Hepatocyte (in vitro differentiated cells): ENCODE data around the gene TAF4. TPM values are rescaled to one million over a fixed set of nuclear protein-coding genes. Genes with fewer than 3 reads are reported as not detected.

ENCODE experiments used
- DNase-seq: peaks from one replicate; pipeline ENCODE4 v3.0.0-alpha.2; 2016; ENCODE audit warnings: low spot score
- H2AFZ ChIP-seq: fragments of 200-600 bp; sonication (generic); 2 replicates; pipeline ENCODE4 v1.6.0; 2016; ENCODE audit warnings: antibody characterized with exemption, mild to moderate bottlenecking
- H3K27ac ChIP-seq: fragments of 200-600 bp; sonication (generic); 2 replicates; pipeline ENCODE4 v1.5.1; 2016; ENCODE audit warnings: mild to moderate bottlenecking
- H3K27me3 ChIP-seq: fragments of 200-600 bp; sonication (generic); 2 replicates; pipeline ENCODE4 v1.6.1; 2016
- H3K36me3 ChIP-seq: fragments of 200-600 bp; sonication (generic); replicated peaks from 2 replicates; pipeline ENCODE4 v1.5.1; 2016; ENCODE audit warnings: low read depth; ENCODE audit not compliant: insufficient read depth
- H3K4me1 ChIP-seq: fragments of 200-600 bp; sonication (generic); 2 replicates; pipeline ENCODE4 v1.5.1; 2016; ENCODE audit warnings: mild to moderate bottlenecking, moderate library complexity; ENCODE audit not compliant: insufficient read depth
- H3K4me2 ChIP-seq: fragments of 200-600 bp; sonication (generic); 2 replicates; pipeline ENCODE4 v1.6.0; 2016
- H3K4me3 ChIP-seq: fragments of 200-600 bp; sonication (generic); 2 replicates; pipeline ENCODE4 v1.5.1; 2016; ENCODE audit warnings: mild to moderate bottlenecking
- H3K79me2 ChIP-seq: fragments of 200-600 bp; sonication (generic); 2 replicates; pipeline ENCODE4 v1.6.0; 2017; ENCODE audit warnings: mild to moderate bottlenecking
- H3K9me2 ChIP-seq: fragments of 200-600 bp; sonication (generic); replicated peaks from 2 replicates; pipeline ENCODE4 v1.6.0; 2017; ENCODE audit warnings: mild to moderate bottlenecking; ENCODE audit not compliant: insufficient read depth
- H3K9me3 ChIP-seq: fragments of 200-600 bp; sonication (generic); 2 replicates; pipeline ENCODE4 v1.5.1; 2016; ENCODE audit warnings: low read depth, mild to moderate bottlenecking
- H4K20me1 ChIP-seq: fragments of 200-600 bp; sonication (generic); 2 replicates; pipeline ENCODE4 v1.6.0; 2016; ENCODE audit warnings: mild to moderate bottlenecking; ENCODE audit not compliant: insufficient read depth, poor library complexity, severe bottlenecking
- EZH2 ChIP-seq: fragments of 200-600 bp; sonication (generic); IDR thresholded peaks from 2 replicates; pipeline ENCODE4 v1.6.1; 2016; ENCODE audit warnings: antibody characterized with exemption, mild to moderate bottlenecking, borderline replicate concordance
- EZH2phosphoT487 ChIP-seq: fragments of 200-600 bp; sonication (generic); IDR thresholded peaks from one replicate; pipeline ENCODE4 v1.6.1; 2018; ENCODE audit warnings: antibody characterized with exemption, mild to moderate bottlenecking, low read depth, moderate library complexity; ENCODE audit not compliant: unreplicated experiment, severe bottlenecking
- WGBS: methylation state at CpG from one replicate; pipeline ENCODE4 v1.1.6; 2016; ENCODE audit warnings: low lambda C conversion rate; ENCODE audit errors: missing lambda C conversion rate; 5-methylcytosine and 5-hydroxymethylcytosine counted together
- polyA plus RNA-seq: library from polyadenylated mRNA; unstranded; fragments of >200 nt; fragmentation: Nextera tagmentation; extraction: Ambion mirVana; gene quantifications from 2 replicates; pipeline ENCODE4 v1.2.1, GENCODE V29; 2016
- total RNA-seq: library from RNA; depleted of rRNA; stranded (reverse); fragments of >200 nt; gene quantifications from 2 replicates; pipeline ENCODE4 v1.2.3, GENCODE V29; 2014
- TF ChIP-seq, protein P1 (sequence below): fragments of 200-600 bp; sonication (generic); IDR thresholded peaks from 2 replicates; pipeline ENCODE4 v1.5.1; 2016; ENCODE audit warnings: antibody characterized with exemption, mild to moderate bottlenecking; ENCODE audit not compliant: poor library complexity

TAF4 gene
- total and polyA plus RNA-seq, 2 experiments from 2014 or later = 2.9 to 6.6 TPM

DNA sequence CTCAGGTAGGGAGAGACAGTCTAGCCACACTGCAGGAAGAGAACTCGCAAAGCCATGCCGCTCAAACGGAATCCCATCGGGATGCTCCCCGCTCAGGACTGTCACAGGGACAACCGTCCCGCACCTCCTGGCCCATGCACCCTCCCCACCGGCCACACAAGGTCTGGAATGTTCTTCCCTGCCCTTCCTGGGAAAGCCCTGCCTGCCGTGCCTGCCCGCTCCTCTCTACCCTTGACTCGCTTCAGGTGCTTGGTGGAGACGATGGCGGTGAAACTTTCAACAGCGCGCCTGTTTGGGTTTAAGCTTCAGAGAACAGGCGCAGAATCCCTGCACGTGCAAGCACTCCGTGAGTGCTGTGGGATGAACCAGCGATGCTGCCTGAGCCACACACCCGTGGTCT is 20.6 kb downstream of the TAF4 start:
- peaks cover 17% of the 10 kb centered on the region for H3K4me1 ChIP-seq
- H3K9me3 ChIP-seq = no peaks in the 10 kb centered on the region
- H3K27me3 ChIP-seq = no peaks in the 10 kb centered on the region
- H3K4me3 ChIP-seq = no peak overlapping the region
- H3K79me2 ChIP-seq = peaks cover 100% of the 10 kb centered on the region
- no peak overlapping the region for H2AFZ ChIP-seq
- no peak for DNase-seq
- TF ChIP-seq EZH2 (no peak), EZH2phosphoT487 (no peak)
- TF ChIP-seq, protein P1, sequence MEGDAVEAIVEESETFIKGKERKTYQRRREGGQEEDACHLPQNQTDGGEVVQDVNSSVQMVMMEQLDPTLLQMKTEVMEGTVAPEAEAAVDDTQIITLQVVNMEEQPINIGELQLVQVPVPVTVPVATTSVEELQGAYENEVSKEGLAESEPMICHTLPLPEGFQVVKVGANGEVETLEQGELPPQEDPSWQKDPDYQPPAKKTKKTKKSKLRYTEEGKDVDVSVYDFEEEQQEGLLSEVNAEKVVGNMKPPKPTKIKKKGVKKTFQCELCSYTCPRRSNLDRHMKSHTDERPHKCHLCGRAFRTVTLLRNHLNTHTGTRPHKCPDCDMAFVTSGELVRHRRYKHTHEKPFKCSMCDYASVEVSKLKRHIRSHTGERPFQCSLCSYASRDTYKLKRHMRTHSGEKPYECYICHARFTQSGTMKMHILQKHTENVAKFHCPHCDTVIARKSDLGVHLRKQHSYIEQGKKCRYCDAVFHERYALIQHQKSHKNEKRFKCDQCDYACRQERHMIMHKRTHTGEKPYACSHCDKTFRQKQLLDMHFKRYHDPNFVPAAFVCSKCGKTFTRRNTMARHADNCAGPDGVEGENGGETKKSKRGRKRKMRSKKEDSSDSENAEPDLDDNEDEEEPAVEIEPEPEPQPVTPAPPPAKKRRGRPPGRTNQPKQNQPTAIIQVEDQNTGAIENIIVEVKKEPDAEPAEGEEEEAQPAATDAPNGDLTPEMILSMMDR = no peak
- H3K4me2 ChIP-seq = no peak overlapping the region
- H3K9me2 ChIP-seq = no peaks in the 10 kb centered on the region
- WGBS = 96% methylated on average over 20 of the region's 20 CpGs
- peaks cover 87% of the 10 kb centered on the region for H4K20me1 ChIP-seq
- H3K27ac ChIP-seq = no peak overlapping the region
- no peaks in the 10 kb centered on the region for H3K36me3 ChIP-seq

GRCh38 chr20:62044631-62045030 is 21.1 kb downstream of the TAF4 start:
- H4K20me1 ChIP-seq = peaks cover 84% of the 10 kb centered on the region
- no peak overlapping the region for H3K4me3 ChIP-seq
- TF ChIP-seq, protein P1 = no peak
- TF ChIP-seq EZH2phosphoT487 = no peak
- TF ChIP-seq EZH2 = no peak
- H3K9me2 ChIP-seq = no peaks in the 10 kb centered on the region
- no peak overlapping the region for H2AFZ ChIP-seq
- H3K27me3 ChIP-seq = no peaks in the 10 kb centered on the region
- H3K4me2 ChIP-seq = no peak overlapping the region
- 65% methylated on average over 6 of the region's 6 CpGs for WGBS
- DNase-seq = no peak
- peaks cover 100% of the 10 kb centered on the region for H3K79me2 ChIP-seq
- no peaks in the 10 kb centered on the region for H3K36me3 ChIP-seq
- no peak overlapping the region for H3K27ac ChIP-seq
- no peaks in the 10 kb centered on the region for H3K9me3 ChIP-seq
- peaks cover 17% of the 10 kb centered on the region for H3K4me1 ChIP-seq

GRCh38 chr20:62043131-62043914 is 22.4 kb downstream of the TAF4 start:
- TF ChIP-seq EZH2phosphoT487 (no peak), EZH2 (no peak)
- TF ChIP-seq, protein P1 = no peak
- no peaks in the 10 kb centered on the region for H3K36me3 ChIP-seq
- peaks cover 100% of the 10 kb centered on the region for H3K79me2 ChIP-seq
- no peaks in the 10 kb centered on the region for H3K27me3 ChIP-seq
- H3K4me1 ChIP-seq = peaks cover 17% of the 10 kb centered on the region
- H2AFZ ChIP-seq = no peak overlapping the region
- 85% methylated on average over 17 of the region's 17 CpGs for WGBS
- H3K27ac ChIP-seq = peak overlapping the region; percentile 40
- peak overlapping the region; percentile 17 for H3K4me2 ChIP-seq
- H3K9me2 ChIP-seq = no peaks in the 10 kb centered on the region
- no peak overlapping the region for H3K4me3 ChIP-seq
- H4K20me1 ChIP-seq = peaks cover 72% of the 10 kb centered on the region
- no peaks in the 10 kb centered on the region for H3K9me3 ChIP-seq
- DNase-seq = no peak
